ENCODE results near the gene FES. TPM values are rescaled to one million over a fixed set of nuclear protein-coding genes. Genes with fewer than 3 reads are reported as not detected.
"Not testable (repeated sequence)": the region's sequence is repeated elsewhere in the genome, so short reads cannot be mapped to it uniquely, and the experiment has no call there.

Gene FES
- total RNA-seq, 4 donors from 2014 or later, result 7.0 to 18.3 (median 14.0) TPM

DNA sequence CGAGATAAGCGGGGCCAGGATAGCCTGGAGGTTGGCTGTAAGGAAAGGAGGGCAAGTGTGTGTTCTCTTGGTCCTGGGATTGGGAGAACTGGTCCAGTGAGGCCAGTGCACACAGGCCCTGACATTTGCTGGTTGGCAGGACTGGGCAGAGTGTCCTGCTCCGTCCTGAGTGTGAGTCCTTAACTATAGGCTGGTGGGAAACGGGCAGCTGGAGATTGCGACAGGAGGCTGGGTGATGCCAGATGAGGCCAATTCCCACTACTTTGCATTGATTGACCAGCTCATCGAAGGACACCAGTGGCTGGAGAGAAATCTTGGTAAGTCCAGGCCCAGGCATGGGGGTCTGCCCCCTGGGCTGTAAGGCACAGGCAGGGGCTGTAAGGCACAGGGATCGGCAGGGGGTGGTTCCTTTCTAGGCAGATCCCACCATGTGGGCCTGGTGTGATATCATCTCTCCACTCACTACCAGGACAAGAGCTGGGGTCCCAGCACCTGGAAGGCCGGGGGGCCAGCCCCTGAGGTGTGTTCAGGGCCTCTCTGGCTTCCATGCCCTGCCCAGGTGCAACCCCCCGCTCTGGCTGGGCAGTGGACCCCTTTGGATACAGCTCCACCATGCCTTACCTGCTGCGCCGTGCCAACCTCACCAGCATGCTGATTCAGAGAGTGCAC is 22.0 kb downstream of the FES start:
- in situ Hi-C loops (cut with MboI; ENCODE audit: low pct_ligation_motif_present in 1 of 4, low pct_unique_long_range_greater_than_20kb in 1 of 4, low sequenced_read_pairs in 3 of 4), result no loop called here
- 98 to 100% methylated on average over 2 to 8 of the region's 11 CpGs for WGBS, 2 donors (ENCODE audit: low coverage in 1 of 2)
- Histone ChIP-seq H3K27ac (no peak overlapping the region), H3K36me3 (peaks cover 1 to 34% (median 17%) of the 10 kb centered on the region in 4 donors), H3K9me3 (no peaks in the 10 kb centered on the region), H3K4me1 (peaks cover 13 to 19% (median 18%) of the 10 kb centered on the region in 4 donors), H3K4me3 (no peak overlapping the region), H3K27me3 (no peaks in the 10 kb centered on the region)
- no peak for DNase-seq
- TF ChIP-seq POLR2A (IDR thresholded peaks at IDR 0.05), result no peak
- intact Hi-C loops (cut with DNase I; ENCODE audit: low total_unique reads), result no loop called here

DNA sequence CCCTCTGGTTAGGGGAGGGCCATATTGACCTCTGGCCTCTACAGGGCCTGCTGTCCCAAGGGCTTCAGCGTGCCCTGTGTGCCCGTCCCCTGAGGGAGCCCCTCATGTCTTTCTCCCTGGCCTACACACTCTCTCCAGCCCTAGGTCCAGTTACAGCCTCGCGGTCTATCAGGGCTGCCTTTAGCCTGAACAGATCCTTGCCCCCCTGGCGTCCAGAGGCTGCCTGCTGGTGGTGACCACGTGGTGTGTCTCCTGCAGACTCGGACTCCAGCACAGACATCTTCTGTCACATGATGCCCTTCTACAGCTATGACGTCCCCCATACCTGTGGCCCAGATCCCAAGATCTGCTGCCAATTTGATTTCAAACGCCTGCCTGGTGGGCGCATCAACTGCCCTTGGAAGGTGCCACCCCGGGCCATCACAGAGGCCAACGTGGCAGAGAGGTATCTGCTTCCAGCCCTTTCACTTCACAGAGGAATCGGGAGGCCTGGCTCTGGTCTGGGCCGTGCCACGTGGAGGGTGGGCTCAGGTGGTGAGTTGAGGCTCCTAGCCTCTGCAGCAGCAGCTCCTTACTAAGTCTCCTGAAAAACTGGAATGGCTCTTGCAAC is 22.9 kb downstream of the FES start:
- no peak overlapping the region for H3K27ac ChIP-seq
- DNase-seq, result no peak
- no peaks in the 10 kb centered on the region for H3K27me3 ChIP-seq
- WGBS, 2 donors (ENCODE audit: low coverage in 1 of 2), result 85% methylated on average over 14 of the region's 15 CpGs; no CpG with 5 or more reads in 1 of the 2 donors
- H3K36me3 ChIP-seq, result peaks cover 1 to 42% (median 22%) of the 10 kb centered on the region in 4 donors
- H3K4me3 ChIP-seq, result no peak overlapping the region
- intact Hi-C loops (cut with DNase I; ENCODE audit: low total_unique reads) (no loop called here), in situ Hi-C loops (cut with MboI; ENCODE audit: low pct_ligation_motif_present in 1 of 4, low pct_unique_long_range_greater_than_20kb in 1 of 4, low sequenced_read_pairs in 3 of 4) (no loop called here)
- H3K4me1 ChIP-seq, result peaks cover 8 to 15% (median 12%) of the 10 kb centered on the region in 4 donors
- H3K9me3 ChIP-seq, result no peaks in the 10 kb centered on the region
- no peak for TF ChIP-seq EP300 (IDR thresholded peaks at IDR 0.05; ENCODE audit: low read depth)
- TF ChIP-seq, protein P1, sequence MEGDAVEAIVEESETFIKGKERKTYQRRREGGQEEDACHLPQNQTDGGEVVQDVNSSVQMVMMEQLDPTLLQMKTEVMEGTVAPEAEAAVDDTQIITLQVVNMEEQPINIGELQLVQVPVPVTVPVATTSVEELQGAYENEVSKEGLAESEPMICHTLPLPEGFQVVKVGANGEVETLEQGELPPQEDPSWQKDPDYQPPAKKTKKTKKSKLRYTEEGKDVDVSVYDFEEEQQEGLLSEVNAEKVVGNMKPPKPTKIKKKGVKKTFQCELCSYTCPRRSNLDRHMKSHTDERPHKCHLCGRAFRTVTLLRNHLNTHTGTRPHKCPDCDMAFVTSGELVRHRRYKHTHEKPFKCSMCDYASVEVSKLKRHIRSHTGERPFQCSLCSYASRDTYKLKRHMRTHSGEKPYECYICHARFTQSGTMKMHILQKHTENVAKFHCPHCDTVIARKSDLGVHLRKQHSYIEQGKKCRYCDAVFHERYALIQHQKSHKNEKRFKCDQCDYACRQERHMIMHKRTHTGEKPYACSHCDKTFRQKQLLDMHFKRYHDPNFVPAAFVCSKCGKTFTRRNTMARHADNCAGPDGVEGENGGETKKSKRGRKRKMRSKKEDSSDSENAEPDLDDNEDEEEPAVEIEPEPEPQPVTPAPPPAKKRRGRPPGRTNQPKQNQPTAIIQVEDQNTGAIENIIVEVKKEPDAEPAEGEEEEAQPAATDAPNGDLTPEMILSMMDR (IDR thresholded peaks at IDR 0.05), result no peak
- TF ChIP-seq POLR2AphosphoS5 (IDR thresholded peaks at IDR 0.05), result no peak
- TF ChIP-seq POLR2A (IDR thresholded peaks at IDR 0.05), result no peak

DNA sequence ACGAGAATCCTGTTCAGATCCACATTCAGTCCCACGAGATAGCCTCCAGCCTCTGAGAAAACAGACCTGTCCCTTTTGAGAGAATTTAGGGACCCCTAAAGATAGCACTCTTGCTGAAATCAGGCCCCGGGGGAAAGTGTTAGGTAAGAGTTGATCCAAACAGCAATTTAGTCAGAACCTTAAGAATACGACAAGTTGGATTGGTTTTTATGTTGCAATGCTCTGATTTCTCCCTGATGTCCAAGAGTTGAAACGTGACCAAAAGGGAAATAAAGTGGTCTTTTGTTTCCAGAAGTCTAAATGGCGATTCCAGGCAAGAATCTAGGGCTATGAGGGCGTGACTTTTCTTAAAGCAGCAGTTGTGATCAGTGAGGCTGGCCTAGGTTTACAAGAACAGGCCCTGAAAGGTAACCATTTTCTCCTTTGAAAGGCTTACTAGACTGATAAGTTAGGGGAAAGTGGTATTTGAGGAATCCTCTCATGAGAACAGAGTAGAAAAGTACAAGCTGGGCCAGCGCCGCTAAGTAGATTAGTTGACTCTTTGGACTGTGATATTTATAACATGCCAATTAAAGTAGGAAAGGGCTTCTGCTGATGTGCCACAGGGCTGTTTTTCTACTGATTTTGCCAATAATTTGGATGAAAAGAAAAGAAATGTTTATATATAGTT is 23.7 kb downstream of the FES start:
- peaks cover 8 to 15% (median 12%) of the 10 kb centered on the region in 4 donors for H3K4me1 ChIP-seq
- no peak overlapping the region for H3K4me3 ChIP-seq
- no peak overlapping the region for H3K27ac ChIP-seq
- in situ Hi-C loops (cut with MboI; ENCODE audit: low pct_ligation_motif_present in 1 of 4, low pct_unique_long_range_greater_than_20kb in 1 of 4, low sequenced_read_pairs in 3 of 4), result no loop called here
- no peak for DNase-seq
- H3K9me3 ChIP-seq, result no peaks in the 10 kb centered on the region
- peaks cover 1 to 50% (median 26%) of the 10 kb centered on the region in 4 donors for H3K36me3 ChIP-seq
- intact Hi-C loops (cut with DNase I; ENCODE audit: low total_unique reads), result no loop called here
- no peaks in the 10 kb centered on the region for H3K27me3 ChIP-seq
- WGBS, 2 donors (ENCODE audit: low coverage in 1 of 2), result 81 to 85% methylated on average over 3 to 9 of the region's 9 CpGs
- TF ChIP-seq EP300 (IDR thresholded peaks at IDR 0.05; ENCODE audit: low read depth) (no peak), POLR2AphosphoS5 (IDR thresholded peaks at IDR 0.05) (no peak), POLR2A (IDR thresholded peaks at IDR 0.05) (no peak)
- TF ChIP-seq, protein P1 (IDR thresholded peaks at IDR 0.05), result no peak

DNA sequence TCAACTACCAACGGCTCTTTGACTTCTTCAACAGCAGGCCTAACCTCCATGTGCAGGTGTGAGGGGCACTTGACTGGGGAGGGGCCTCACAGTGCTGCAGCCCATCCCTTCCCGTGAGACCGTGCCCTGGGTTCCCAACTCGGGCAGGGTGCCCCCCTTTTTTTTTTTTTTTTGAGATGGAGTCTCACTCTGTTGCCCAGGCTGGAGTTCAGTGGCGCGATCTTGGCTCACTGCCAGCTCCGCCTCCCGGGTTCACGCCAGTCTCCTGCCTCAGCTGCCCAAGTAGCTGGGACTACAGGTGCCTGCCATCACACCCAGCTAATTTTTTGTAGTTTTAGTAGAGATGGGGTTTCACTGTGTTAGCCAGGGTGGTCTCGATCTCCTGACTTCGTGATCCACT is 25.1 kb downstream of the FES start:
- H3K4me1 ChIP-seq; H3K27ac ChIP-seq; intact Hi-C loops (cut with DNase I; ENCODE audit: low total_unique reads); H3K27me3 ChIP-seq; DNase-seq; H3K4me3 ChIP-seq; in situ Hi-C loops (cut with MboI; ENCODE audit: low pct_ligation_motif_present in 1 of 4, low pct_unique_long_range_greater_than_20kb in 1 of 4, low sequenced_read_pairs in 3 of 4); H3K9me3 ChIP-seq: not testable (repeated sequence)
- WGBS, 2 donors (ENCODE audit: low coverage in 1 of 2), result 90% methylated on average over 11 of the region's 11 CpGs; no CpG with 5 or more reads in 1 of the 2 donors
- peaks cover 1 to 65% (median 33%) of the 10 kb centered on the region in 4 donors for H3K36me3 ChIP-seq

DNA sequence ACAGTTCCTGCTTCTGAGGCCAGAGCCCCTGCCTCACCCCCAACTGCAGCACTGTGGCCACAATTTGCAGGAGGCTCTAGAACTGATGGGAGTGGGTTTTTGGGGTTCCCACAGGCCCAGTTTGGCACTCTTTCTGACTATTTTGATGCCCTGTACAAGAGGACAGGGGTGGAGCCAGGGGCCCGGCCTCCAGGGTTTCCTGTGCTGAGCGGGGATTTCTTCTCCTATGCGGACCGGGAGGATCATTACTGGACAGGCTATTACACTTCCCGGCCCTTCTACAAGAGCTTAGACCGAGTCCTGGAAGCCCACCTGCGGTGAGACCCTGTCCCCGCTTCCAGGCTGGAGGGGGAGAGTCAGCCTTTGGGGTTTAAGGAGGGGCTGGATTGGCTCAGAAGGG is 25.7 kb downstream of the FES start:
- no peak overlapping the region for H3K27ac ChIP-seq
- no peaks in the 10 kb centered on the region for H3K9me3 ChIP-seq
- TF ChIP-seq POLR2AphosphoS5 (IDR thresholded peaks at IDR 0.05) (no peak), EP300 (IDR thresholded peaks at IDR 0.05; ENCODE audit: low read depth) (no peak), POLR2A (IDR thresholded peaks at IDR 0.05) (no peak)
- TF ChIP-seq, protein P1 (IDR thresholded peaks at IDR 0.05), result no peak
- WGBS, 2 donors (ENCODE audit: low coverage in 1 of 2), result 89% methylated on average over 8 of the region's 8 CpGs; no CpG with 5 or more reads in 1 of the 2 donors
- in situ Hi-C loops (cut with MboI; ENCODE audit: low pct_ligation_motif_present in 1 of 4, low pct_unique_long_range_greater_than_20kb in 1 of 4, low sequenced_read_pairs in 3 of 4), result no loop called here
- H3K36me3 ChIP-seq, result peaks cover 1 to 66% (median 34%) of the 10 kb centered on the region in 4 donors
- H3K27me3 ChIP-seq, result no peaks in the 10 kb centered on the region
- intact Hi-C loops (cut with DNase I; ENCODE audit: low total_unique reads), result no loop called here
- no peak for DNase-seq
- no peaks in the 10 kb centered on the region for H3K4me1 ChIP-seq
- H3K4me3 ChIP-seq, result no peak overlapping the region

All from transverse colon (tissue), 4 donors.